Measurements from ENCODE around the gene GGT1. TPM values are rescaled to one million over a fixed set of nuclear protein-coding genes. Genes with fewer than 3 reads are reported as not detected.
A peak's percentile ranks its signal among the peaks of the same experiment; 100 is the strongest.
"Not testable (repeated sequence)": the region's sequence is repeated elsewhere in the genome, so short reads cannot be mapped to it uniquely, and the experiment has no call there.

GGT1 gene
- total and polyA plus RNA-seq, 8 donors, result 5.3 to 87.1 (median 21.3) TPM

DNA sequence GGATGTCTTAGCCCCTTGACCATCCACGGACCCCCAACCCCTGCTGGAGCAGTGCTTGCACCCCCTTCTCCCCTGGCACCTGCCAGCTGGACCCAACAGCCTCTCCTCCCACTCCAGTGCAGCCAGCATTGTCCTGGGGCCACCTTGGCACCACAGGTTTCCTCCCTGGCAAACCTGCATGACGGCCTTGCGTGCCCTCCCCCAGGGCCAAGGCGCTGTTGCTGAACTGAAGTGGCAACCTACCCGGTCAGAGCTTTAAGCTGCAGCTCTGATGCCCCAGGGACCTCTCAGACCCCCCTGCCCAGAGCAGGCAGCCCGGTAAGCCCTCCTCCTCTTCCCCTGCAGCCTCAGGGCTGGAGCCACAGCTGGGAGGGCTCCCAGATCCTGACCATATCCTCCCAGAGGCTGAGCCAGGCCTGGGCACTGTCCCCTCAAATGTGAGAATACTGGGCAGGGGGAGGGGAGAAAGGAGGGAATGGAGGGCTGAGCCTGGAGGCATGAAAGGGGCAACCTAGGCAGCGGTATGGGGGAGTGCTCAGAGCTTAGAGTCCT, 8.3 kb upstream of the GGT1 start:
- Histone ChIP-seq H3K27ac (peak overlapping the region; percentile 10 to 89 (median 84)), H3K36me3 (peaks cover 0 to 2% (median under 1%) of the 10 kb centered on the region in 4 donors), H3K4me3 (no peak overlapping the region), H3K9me3 (no peaks in the 10 kb centered on the region), H3K4me1 (peaks cover 10 to 44% (median 38%) of the 10 kb centered on the region in 4 donors), H3K27me3 (no peaks in the 10 kb centered on the region)
- intact Hi-C loops (cut with DNase I; ENCODE audit: low total_unique reads), result no loop called here
- no peak for TF ChIP-seq POLR2AphosphoS5 (IDR thresholded peaks at IDR 0.05)
- no peak for TF ChIP-seq EP300 (IDR thresholded peaks at IDR 0.05)
- TF ChIP-seq, protein P1, sequence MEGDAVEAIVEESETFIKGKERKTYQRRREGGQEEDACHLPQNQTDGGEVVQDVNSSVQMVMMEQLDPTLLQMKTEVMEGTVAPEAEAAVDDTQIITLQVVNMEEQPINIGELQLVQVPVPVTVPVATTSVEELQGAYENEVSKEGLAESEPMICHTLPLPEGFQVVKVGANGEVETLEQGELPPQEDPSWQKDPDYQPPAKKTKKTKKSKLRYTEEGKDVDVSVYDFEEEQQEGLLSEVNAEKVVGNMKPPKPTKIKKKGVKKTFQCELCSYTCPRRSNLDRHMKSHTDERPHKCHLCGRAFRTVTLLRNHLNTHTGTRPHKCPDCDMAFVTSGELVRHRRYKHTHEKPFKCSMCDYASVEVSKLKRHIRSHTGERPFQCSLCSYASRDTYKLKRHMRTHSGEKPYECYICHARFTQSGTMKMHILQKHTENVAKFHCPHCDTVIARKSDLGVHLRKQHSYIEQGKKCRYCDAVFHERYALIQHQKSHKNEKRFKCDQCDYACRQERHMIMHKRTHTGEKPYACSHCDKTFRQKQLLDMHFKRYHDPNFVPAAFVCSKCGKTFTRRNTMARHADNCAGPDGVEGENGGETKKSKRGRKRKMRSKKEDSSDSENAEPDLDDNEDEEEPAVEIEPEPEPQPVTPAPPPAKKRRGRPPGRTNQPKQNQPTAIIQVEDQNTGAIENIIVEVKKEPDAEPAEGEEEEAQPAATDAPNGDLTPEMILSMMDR (IDR thresholded peaks at IDR 0.05), result no peak
- no peak for TF ChIP-seq POLR2A (IDR thresholded peaks at IDR 0.05)
- 30 to 55% (median 48%) methylated on average over 6 to 7 of the region's 7 CpGs for WGBS, 5 donors
- DNase-seq, result peak in 1 of 2 donors; percentile 78

DNA sequence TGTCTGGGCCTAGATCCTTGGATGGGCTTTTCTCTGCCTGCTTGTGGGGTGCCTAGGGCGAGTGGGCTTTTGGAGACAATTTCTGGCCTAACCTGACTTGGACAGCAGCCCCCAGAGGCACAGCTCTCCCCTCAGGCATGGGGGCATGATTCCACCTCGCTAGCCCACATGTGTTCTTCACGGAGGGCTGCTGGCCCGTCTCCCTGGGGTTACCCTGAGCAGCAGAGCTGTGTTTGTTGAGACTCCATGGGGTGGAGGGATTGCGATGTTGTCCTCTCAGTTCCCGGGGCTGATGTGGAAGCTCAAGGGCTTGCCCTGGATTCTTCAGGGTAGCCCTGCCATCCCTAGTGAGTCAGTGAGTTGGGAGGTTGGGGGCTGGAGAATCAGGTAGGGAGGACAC, 7.8 kb upstream of the GGT1 start:
- intact Hi-C loops (cut with DNase I; ENCODE audit: low total_unique reads), result no loop called here
- H3K36me3 ChIP-seq, result no peaks in the 10 kb centered on the region
- no peaks in the 10 kb centered on the region for H3K9me3 ChIP-seq
- TF ChIP-seq POLR2AphosphoS5 (IDR thresholded peaks at IDR 0.05) (no peak), EP300 (IDR thresholded peaks at IDR 0.05) (no peak), POLR2A (IDR thresholded peaks at IDR 0.05) (no peak)
- TF ChIP-seq, protein P1 (IDR thresholded peaks at IDR 0.05), result no peak
- H3K4me1 ChIP-seq, result peaks cover 10 to 42% (median 37%) of the 10 kb centered on the region in 4 donors
- no peak overlapping the region for H3K4me3 ChIP-seq
- no peaks in the 10 kb centered on the region for H3K27me3 ChIP-seq
- peak overlapping the region in 3 of 5 donors; percentile 84 to 89 (median 87) for H3K27ac ChIP-seq
- 78 to 93% (median 90%) methylated on average over 6 of the region's 6 CpGs for WGBS, 5 donors
- DNase-seq, result no peak

DNA sequence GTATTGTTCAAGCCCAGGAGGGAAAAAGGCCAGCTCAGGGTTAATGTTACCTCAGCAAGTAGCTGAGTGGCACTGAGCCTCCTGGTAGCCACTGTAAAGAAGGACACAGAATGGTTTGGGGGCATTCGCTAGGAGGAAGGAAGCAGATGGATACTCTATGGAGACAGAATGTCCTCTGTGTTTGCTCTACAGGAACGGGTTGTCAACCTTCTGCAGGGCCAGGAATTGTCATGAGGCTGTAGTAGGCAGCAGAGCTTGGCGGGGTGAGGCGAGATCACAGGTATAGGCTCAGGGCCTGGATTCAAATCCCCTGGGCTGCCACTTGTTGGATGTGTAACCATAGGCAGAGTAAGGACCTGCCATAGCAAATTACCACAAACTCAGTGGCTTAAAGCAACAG, 7.1 kb upstream of the GGT1 start:
- Histone ChIP-seq H3K9me3 (no peaks in the 10 kb centered on the region), H3K4me1 (peaks cover 10 to 42% (median 37%) of the 10 kb centered on the region in 4 donors), H3K4me3 (no peak overlapping the region), H3K27me3 (no peaks in the 10 kb centered on the region), H3K27ac (no peak overlapping the region), H3K36me3 (no peaks in the 10 kb centered on the region)
- intact Hi-C loops (cut with DNase I; ENCODE audit: low total_unique reads), result no loop called here
- no peak for TF ChIP-seq EP300 (IDR thresholded peaks at IDR 0.05)
- no peak for TF ChIP-seq POLR2AphosphoS5 (IDR thresholded peaks at IDR 0.05)
- no peak for TF ChIP-seq POLR2A (IDR thresholded peaks at IDR 0.05)
- TF ChIP-seq, protein P1 (IDR thresholded peaks at IDR 0.05), result no peak
- DNase-seq, result no peak
- 87 to 96% (median 91%) methylated on average over 4 of the region's 4 CpGs for WGBS, 5 donors

DNA sequence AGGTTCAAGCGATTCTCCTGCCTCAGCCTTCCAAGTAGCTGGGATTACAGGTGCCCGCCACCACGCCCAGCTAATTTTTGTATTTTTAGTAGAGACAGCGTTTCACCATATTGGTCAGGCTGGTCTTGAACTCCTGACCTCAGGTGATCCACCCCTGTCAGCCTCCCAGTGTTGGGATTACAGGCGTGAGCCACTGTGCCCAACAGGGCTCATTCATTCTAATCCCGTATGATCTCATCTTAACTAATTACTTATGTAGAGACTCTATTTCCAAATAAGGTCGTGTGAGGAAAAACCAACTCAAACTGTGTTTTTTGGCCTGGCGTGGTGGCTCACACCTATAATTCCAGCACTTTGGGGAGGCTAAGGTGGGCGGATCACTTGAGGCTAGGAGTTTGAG, 5.9 kb upstream of the GGT1 start:
- H3K9me3 ChIP-seq; H3K27ac ChIP-seq; H3K36me3 ChIP-seq; H3K27me3 ChIP-seq; H3K4me3 ChIP-seq; intact Hi-C loops (cut with DNase I; ENCODE audit: low total_unique reads); DNase-seq: not testable (repeated sequence)
- H3K4me1 ChIP-seq, result peaks cover 22 to 43% (median 41%) of the 10 kb centered on the region in 4 donors
- 85 to 93% (median 90%) methylated on average over 9 of the region's 9 CpGs for WGBS, 5 donors

DNA sequence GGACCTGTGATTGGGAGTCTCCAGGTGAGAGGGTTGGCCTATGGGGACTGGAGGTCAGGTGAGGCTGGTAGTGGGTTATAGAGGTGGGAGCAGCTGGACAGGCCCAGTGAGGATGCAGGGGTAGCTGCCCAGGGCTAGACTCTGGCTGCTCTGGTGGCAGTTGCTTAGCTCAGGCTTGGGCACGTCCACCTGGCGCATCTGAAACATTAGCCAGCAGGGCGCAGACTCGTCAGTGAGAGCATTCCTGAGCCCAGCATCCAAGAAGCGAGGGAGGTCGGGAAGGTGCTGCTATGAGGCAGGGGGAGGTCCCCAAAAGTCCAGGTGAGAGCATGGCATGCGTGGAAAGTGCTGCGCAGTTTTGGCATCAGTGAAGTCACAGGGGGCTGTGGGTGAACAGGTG, 3.5 kb upstream of the GGT1 start:
- Histone ChIP-seq H3K27ac (no peak overlapping the region), H3K4me1 (peaks cover 22 to 44% (median 40%) of the 10 kb centered on the region in 4 donors), H3K4me3 (no peak overlapping the region), H3K36me3 (no peaks in the 10 kb centered on the region), H3K27me3 (no peaks in the 10 kb centered on the region), H3K9me3 (no peaks in the 10 kb centered on the region)
- DNase-seq, result no peak
- intact Hi-C loops (cut with DNase I; ENCODE audit: low total_unique reads), result no loop called here
- TF ChIP-seq POLR2A (IDR thresholded peaks at IDR 0.05), result no peak
- 76 to 80% (median 77%) methylated on average over 7 to 8 of the region's 8 CpGs for WGBS, 5 donors

DNA sequence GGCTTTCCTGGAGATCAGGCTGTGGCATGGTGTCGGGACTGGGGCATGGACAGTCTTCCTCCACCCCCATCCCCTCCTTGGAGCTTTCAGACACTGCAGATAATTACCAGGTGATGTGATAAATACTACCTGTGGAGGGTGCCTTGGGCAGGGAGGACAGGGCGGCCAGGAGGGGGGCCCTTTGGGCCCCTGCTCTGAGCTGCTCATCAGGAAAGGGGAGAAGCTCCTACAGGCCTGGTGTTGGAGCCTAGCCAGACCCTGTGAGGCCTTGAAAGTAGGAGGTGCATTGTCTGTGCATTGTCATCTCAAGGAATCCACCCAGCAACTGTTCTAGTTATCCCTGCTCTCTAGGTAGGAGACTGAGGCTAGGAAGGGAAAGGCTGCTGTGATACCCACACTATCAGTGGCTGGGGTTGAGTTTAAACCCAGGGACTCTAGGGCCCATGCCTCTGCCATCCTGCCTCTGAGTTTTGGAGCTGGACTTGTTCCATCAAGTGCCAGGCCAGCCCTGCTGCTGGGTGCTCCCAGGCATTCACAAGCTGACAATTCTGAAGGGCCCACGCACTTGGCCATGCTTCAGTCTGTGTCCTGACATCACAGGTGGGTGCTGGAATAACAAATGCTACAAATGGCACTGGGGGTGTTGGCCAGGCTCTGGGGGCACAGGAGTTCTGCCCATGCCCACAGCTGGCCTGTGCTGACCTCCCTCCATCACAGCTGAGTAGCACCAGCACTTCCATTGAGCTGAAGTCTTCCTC, 2.9 kb upstream of the GGT1 start:
- H3K27ac ChIP-seq, result not testable (repeated sequence)

More for the DNA sequence above, 2.9 kb upstream of the GGT1 start:
- intact Hi-C loops (cut with DNase I; ENCODE audit: low total_unique reads); H3K27me3 ChIP-seq; H3K4me3 ChIP-seq; DNase-seq; H3K9me3 ChIP-seq; H3K36me3 ChIP-seq: not testable (repeated sequence)
- H3K4me1 ChIP-seq, result peaks cover 22 to 41% (median 34%) of the 10 kb centered on the region in 4 donors
- 80 to 88% (median 82%) methylated on average over 3 of the region's 3 CpGs for WGBS, 5 donors
